Prostate gland (tissue), 2 donors: ENCODE measurements around the gene ZNF548. TPM values are rescaled to one million over a fixed set of nuclear protein-coding genes. Genes with fewer than 3 reads are reported as not detected.
A peak's percentile ranks its signal among the peaks of the same experiment; 100 is the strongest.

Experiments
- DNase-seq: peaks from one replicate; pipeline ENCODE4 v3.0.0-alpha.2; 2019; ENCODE audit warnings: low spot score
- H3K27ac ChIP-seq, 2 donors: fragments of 200-600 bp; sonication (generic); 2 replicates each; pipeline ENCODE4 v1.5.1; 2017 to 2019
- H3K27me3 ChIP-seq: fragments of 200-600 bp; sonication (generic); replicated peaks from 2 replicates; pipeline ENCODE4 v1.5.1; 2019; ENCODE audit not compliant: insufficient read depth
- H3K36me3 ChIP-seq, 2 donors: fragments of 200-600 bp; sonication (generic); 1 replicate in 1 of 2; 2 replicates in 1 of 2; pipeline versions ENCODE4 v1.5.1 to v1.8.1; 2017 to 2019
- H3K4me1 ChIP-seq: fragments of 200-600 bp; sonication (generic); replicated peaks from 2 replicates; pipeline ENCODE4 v1.5.1; 2019
- H3K4me3 ChIP-seq, 2 donors: fragments of 200-600 bp; sonication (generic); 2 replicates each; pipeline ENCODE4 v1.5.1; 2017 to 2019
- H3K9me3 ChIP-seq: fragments of 200-600 bp; sonication (generic); 2 replicates; pipeline ENCODE4 v1.5.1; 2017
- POLR2A ChIP-seq: fragments of 450-650 bp; IDR thresholded peaks from one replicate; pipeline ENCODE4 v1.6.1; 2016; ENCODE audit warnings: antibody characterized with exemption, mild to moderate bottlenecking
- POLR2AphosphoS5 ChIP-seq: sonication (generic); formaldehyde crosslinking; IDR thresholded peaks from one replicate; pipeline ENCODE4 v1.6.1; 2017; ENCODE audit warnings: antibody characterized with exemption
- WGBS: methylation state at CpG from one replicate; pipeline ENCODE4 v1.1.5; 2018; 5-methylcytosine and 5-hydroxymethylcytosine counted together
- intact Hi-C: fragments of 100-400 bp; cut with DNase I; formaldehyde crosslinking; loops from one replicate; pipeline ENCODE4 v1.14.2; 2022
- total RNA-seq, 2 donors: library from RNA; depleted of rRNA; stranded (reverse); fragments of >200 nt; gene quantifications; one replicate each; pipeline ENCODE4 v1.1.0, GENCODE V29; 2016
- TF ChIP-seq, protein P1 (sequence below), 4 experiments: fragments of 200-600 bp in 2 of 4; fragments of 450-650 bp in 2 of 4; sonication (generic) in 2 of 4; IDR thresholded peaks; 1 replicate in 3 of 4; 2 replicates in 1 of 4; pipeline ENCODE4 v1.5.1; 2016 to 2019; ENCODE audit warnings: antibody characterized with exemption in 4 of 4, mild to moderate bottlenecking in 2 of 4, moderate library complexity in 2 of 4

ZNF548 gene
- total RNA-seq, 2 donors from 2014 or later = 20.4 to 27.4 TPM

- WGBS = 88% methylated on average over 8 of the region's 9 CpGs
- no peaks in the 10 kb centered on the region for H3K27me3 ChIP-seq
- no peak for TF ChIP-seq POLR2A
- no peak for TF ChIP-seq POLR2AphosphoS5
- TF ChIP-seq, protein P1, sequence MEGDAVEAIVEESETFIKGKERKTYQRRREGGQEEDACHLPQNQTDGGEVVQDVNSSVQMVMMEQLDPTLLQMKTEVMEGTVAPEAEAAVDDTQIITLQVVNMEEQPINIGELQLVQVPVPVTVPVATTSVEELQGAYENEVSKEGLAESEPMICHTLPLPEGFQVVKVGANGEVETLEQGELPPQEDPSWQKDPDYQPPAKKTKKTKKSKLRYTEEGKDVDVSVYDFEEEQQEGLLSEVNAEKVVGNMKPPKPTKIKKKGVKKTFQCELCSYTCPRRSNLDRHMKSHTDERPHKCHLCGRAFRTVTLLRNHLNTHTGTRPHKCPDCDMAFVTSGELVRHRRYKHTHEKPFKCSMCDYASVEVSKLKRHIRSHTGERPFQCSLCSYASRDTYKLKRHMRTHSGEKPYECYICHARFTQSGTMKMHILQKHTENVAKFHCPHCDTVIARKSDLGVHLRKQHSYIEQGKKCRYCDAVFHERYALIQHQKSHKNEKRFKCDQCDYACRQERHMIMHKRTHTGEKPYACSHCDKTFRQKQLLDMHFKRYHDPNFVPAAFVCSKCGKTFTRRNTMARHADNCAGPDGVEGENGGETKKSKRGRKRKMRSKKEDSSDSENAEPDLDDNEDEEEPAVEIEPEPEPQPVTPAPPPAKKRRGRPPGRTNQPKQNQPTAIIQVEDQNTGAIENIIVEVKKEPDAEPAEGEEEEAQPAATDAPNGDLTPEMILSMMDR (IDR thresholded peaks at IDR 0.05) = no peak
- no peak for DNase-seq
- H3K36me3 ChIP-seq = peaks cover 2% of the 10 kb centered on the region in 2 donors
- H3K4me1 ChIP-seq = no peaks in the 10 kb centered on the region
- H3K9me3 ChIP-seq = no peaks in the 10 kb centered on the region
- intact Hi-C loops = no loop called here
- no peak overlapping the region for H3K27ac ChIP-seq
- no peak overlapping the region for H3K4me3 ChIP-seq
Observed at GRCh38 chr19:57403737-57404563, 14.3 kb downstream of the ZNF548 start.

DNA sequence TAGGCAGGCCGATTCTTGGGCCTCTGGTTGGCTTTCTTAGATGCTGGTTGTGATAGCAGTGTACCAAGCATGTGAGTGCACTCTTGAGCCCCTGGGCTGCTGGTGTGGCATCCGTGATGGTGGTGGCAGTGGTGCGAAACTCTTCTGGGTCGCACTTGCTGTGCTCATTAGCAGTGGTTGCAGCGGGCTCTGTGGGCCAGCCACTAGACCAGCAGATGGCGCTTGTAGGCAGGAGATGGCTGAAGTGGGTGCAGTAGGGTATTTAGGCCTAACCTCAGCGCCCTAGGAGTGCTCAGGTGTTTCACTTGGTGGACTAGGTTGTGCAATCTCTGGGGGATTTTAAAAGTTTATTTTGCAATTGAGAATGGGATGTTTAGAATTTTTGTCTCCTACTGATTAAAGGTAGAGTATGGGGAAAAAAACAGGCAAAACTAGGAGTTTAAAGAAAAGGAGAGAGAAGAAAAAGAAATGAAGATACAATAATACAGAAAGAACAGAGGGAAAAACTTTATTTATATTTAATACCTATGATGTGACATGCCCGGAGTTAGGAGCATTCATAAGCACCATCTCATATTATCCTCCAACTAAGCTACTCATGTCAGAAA, 17.0 kb downstream of the ZNF548 start:
- TF ChIP-seq, protein P1 (IDR thresholded peaks at IDR 0.05) = peak in 3 of 4 experiments; percentile 42 to 54 (median 47)
- TF ChIP-seq POLR2AphosphoS5 (no peak), POLR2A (no peak)
- Histone ChIP-seq H3K36me3 (no peaks in the 10 kb centered on the region), H3K9me3 (no peaks in the 10 kb centered on the region), H3K4me3 (no peak overlapping the region), H3K27me3 (no peaks in the 10 kb centered on the region), H3K4me1 (no peaks in the 10 kb centered on the region), H3K27ac (no peak overlapping the region)
- WGBS = 16% methylated on average over 8 of the region's 8 CpGs
- peak; percentile 31 for DNase-seq
- intact Hi-C loops = no loop called here

DNA sequence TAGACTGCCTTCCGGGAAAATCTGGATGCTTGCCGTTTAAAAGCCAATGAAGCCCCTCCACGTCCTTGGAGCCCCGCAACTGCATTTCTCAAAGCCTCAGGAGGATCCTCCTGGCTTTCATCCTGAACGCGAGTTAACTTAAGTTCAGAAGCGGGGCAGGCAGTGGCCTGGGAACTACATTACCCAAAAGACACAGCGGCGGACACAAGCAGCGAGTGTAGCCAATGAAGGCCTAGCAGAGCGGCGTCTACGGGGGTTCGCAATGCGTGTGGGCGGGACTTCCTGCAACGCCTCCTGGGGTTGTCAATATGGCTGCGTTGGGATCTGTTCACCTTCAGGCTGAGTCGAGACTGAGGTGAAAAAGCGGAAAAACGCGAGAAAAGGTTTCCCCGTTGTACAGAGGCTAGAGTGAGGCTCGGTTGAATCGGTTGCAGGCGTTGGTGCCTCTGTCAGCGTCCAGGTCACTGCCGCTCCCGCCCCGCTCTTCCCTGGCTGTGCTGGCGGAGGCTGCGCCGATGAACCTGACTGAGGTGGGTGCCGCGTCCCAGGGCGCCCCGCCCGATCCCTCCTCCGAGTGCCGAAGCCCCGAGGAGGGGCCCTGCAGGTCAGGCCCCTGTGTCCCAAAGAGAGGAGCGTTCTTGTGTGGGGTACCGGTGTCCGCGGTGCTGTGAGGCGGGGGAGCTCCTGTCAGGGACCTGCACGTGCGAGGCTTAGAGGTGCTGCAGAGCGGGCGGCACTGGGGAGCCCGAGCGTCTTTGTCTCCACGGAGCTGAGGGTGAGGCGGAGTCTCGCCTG, 21.4 kb downstream of the ZNF548 start, which contains the start of gene ZNF17:
TSS of gene ZNF17 (plus strand) at position 285 of the 795 bp plus-strand sequence. CDS start 2,455 bp downstream, outside the sequence.
- H3K27ac ChIP-seq = peak within 1 kb of the TSS; percentile 59 to 67
- H3K27me3 ChIP-seq = no peaks in the 10 kb centered on the region
- TF ChIP-seq POLR2AphosphoS5 (peak; percentile 97), POLR2A (peak; percentile 24)
- TF ChIP-seq, protein P1 (IDR thresholded peaks at IDR 0.05) = no peak
- intact Hi-C loops = no loop called here
- under 1% methylated on average over 55 of the region's 55 CpGs for WGBS
- H3K4me3 ChIP-seq = peak within 1 kb of the TSS; percentile 56 to 62
- no peaks in the 10 kb centered on the region for H3K36me3 ChIP-seq
- DNase-seq = peak; percentile 95
- H3K9me3 ChIP-seq = no peaks in the 10 kb centered on the region
- no peaks in the 10 kb centered on the region for H3K4me1 ChIP-seq

- Histone ChIP-seq H3K27me3 (no peaks in the 10 kb centered on the region), H3K27ac (no peak overlapping the region), H3K9me3 (no peaks in the 10 kb centered on the region), H3K36me3 (peaks cover 11 to 35% of the 10 kb centered on the region in 2 donors), H3K4me3 (no peak overlapping the region), H3K4me1 (no peaks in the 10 kb centered on the region)
- TF ChIP-seq, protein P1 (IDR thresholded peaks at IDR 0.05) = no peak
- no peak for TF ChIP-seq POLR2A
- TF ChIP-seq POLR2AphosphoS5 = no peak
- 90% methylated on average over 4 of the region's 4 CpGs for WGBS
- intact Hi-C loops = no loop called here
- DNase-seq = no peak
Observed at GRCh38 chr19:57419439-57419838, 29.8 kb downstream of the ZNF548 start.
